Stomach smooth muscle (tissue), 2 donors: Measurements from ENCODE around the gene PPARA.

Source experiments
- H3K27ac ChIP-seq: one replicate; pipeline ENCODE4 v1.7.0; 2013; ENCODE audit warnings: mild to moderate bottlenecking, low read length, inconsistent platforms
- H3K27me3 ChIP-seq, 2 donors: one replicate each; pipeline ENCODE4 v1.7.0; 2013; ENCODE audit warnings: low read length in 2 of 2; ENCODE audit not compliant: insufficient read depth in 2 of 2, control insufficient read depth in 1 of 2
- H3K36me3 ChIP-seq, 2 donors: one replicate each; pipeline ENCODE4 v1.7.0; 2013; ENCODE audit warnings: low read length in 2 of 2; ENCODE audit not compliant: control insufficient read depth in 2 of 2, insufficient read depth in 2 of 2
- H3K4me1 ChIP-seq: one replicate; pipeline ENCODE4 v1.7.0; 2013; ENCODE audit warnings: low read length; ENCODE audit not compliant: control insufficient read depth, insufficient read depth
- H3K4me3 ChIP-seq, 2 donors: one replicate each; pipeline ENCODE4 v1.7.0; 2013; ENCODE audit warnings: low read length in 2 of 2
- H3K9ac ChIP-seq, 2 donors: one replicate each; pipeline ENCODE4 v1.7.0; 2013; ENCODE audit warnings: low read length in 2 of 2, mild to moderate bottlenecking in 1 of 2
- H3K9me3 ChIP-seq, 2 donors: one replicate each; pipeline ENCODE4 v1.7.0; 2013; ENCODE audit warnings: low read length in 2 of 2; ENCODE audit not compliant: control insufficient read depth in 2 of 2
- donor health status: healthy.
- donor health status: Pancreatic carcinoma.

The PPARA gene

DNA sequence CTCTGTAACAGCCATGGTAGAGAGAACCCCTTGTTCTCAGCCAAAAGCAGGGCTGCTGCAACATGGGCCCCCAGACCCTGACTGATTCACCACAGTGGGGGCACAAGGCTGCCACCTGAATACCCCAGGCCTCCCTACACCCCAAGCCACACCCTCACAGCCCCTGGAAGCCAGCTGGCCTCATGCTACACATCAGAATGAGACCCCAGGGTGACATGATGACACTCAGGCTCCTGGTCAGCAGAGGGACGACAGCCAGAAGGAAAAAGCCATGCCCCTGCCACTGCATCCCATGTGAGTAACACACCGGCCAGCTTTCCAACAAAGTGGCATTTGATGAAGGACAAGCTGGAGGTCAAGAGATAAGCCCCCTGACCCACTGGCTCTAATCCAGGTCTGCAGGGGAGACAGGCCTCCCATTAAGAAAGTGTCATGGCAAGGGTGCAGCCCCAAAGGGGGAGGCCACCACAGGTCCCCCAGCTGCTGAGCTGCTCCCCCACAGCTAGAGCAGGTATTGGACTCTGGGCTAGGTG, 97.2 kb downstream of the PPARA start:
- Histone ChIP-seq H3K36me3 (peaks cover 9% of the 10 kb centered on the region in 2 donors), H3K4me3 (no peak overlapping the region), H3K9me3 (no peaks in the 10 kb centered on the region), H3K9ac (no peak overlapping the region), H3K27ac (no peak overlapping the region), H3K4me1 (peaks cover 26% of the 10 kb centered on the region), H3K27me3 (no peaks in the 10 kb centered on the region)

DNA sequence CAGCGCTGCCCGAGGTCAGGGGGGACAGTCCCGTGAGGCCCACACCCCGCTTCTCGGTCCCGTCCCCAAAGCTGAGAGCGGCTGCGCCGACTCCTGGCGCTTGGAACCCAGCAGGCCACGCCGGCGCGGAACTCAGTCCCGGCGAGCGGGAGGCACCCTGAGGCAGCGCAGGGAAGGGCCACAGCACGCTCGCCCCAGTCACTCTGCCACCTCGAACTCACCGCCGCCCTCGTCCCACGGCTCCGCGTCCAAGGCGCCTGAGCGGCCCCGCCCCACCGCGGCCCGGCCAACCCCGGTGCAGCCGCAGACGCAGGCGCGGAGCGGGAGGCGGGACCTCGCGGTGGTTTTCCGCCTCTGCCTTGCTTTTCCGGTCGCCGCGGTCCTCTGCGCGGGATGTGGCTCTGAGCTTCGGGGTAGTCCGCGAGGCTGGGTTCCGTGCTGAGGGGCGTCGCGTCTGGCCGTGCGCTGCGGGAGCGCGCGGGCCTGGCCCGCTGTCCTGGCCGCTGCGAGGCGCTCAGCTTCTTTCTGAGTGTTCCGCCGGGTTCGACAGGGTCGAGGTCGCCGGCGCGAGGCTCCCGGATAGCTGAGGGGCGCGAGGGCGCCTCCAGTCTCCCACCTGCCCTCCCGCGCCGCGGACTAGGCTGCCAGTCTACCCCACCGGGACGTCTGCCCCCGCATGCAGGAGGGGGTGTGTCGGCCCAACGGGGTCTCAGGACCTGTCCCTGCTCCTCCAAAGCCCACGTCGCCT, 99.9 kb downstream of the PPARA start, which contains the start of gene CDPF1:
TSS of gene CDPF1 (minus strand) at position 259 of the 748 bp plus-strand sequence. CDS start 2,009 bp downstream, outside the sequence.
- Histone ChIP-seq H3K4me1 (peaks cover 25% of the 10 kb centered on the region), H3K27me3 (no peaks in the 10 kb centered on the region), H3K9me3 (no peaks in the 10 kb centered on the region), H3K36me3 (peaks cover 0 to 2% of the 10 kb centered on the region in 2 donors), H3K27ac (peak within 1 kb of the TSS; percentile 73), H3K9ac (peak within 1 kb of the TSS; percentile 87 to 90), H3K4me3 (peak within 1 kb of the TSS; percentile 82 to 85)

DNA sequence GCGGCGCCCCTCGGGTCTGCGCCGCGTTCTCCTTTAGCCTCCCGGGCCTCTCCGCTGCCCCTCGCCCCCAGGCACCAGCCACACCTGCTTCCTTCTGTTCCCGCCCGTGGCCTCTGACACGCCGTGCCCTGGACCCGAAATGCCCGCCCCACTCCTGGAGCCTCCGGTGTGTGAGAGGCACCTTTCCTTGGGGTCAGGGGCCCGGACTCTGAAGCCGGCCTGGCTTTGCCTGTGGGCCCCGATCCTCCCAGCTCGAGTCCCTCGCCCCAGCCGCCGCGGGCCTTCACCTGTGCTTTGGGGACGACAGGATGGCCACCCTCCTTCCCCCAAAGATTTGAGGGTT, 100.4 kb downstream of the PPARA start:
- H3K27ac ChIP-seq, result peak overlapping the region; percentile 73
- H3K9me3 ChIP-seq, result no peaks in the 10 kb centered on the region
- H3K27me3 ChIP-seq, result no peaks in the 10 kb centered on the region

DNA sequence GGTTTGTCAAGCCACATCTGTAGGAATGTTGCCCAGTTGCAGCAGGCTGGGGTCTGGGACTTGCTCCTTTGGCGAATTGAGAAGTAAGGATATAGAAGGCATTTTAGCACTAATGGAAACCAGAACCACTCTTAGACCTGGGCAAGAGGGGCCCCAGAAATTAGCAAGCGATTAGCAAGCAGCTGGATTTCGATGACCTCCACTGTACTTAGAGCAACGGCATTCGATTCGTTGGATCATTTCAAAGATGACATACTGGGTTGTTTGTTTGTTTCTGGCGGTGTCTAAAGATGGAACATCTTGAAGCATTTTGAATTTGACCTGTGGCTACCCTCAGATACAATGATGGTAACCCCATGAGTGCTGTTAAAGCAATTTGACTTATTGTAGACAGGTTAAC, 100.9 kb downstream of the PPARA start:
- Histone ChIP-seq H3K27me3 (no peaks in the 10 kb centered on the region), H3K9me3 (no peaks in the 10 kb centered on the region), H3K4me1 (peaks cover 17% of the 10 kb centered on the region), H3K27ac (no peak overlapping the region), H3K4me3 (peak overlapping the region; percentile 82 to 85), H3K36me3 (peaks cover 0 to 2% of the 10 kb centered on the region in 2 donors), H3K9ac (peak overlapping the region in 1 of 2 donors; percentile 87)

More for the DNA sequence above, 100.4 kb downstream of the PPARA start:
- peak overlapping the region; percentile 84 to 87 for H3K9ac ChIP-seq
- peak overlapping the region; percentile 82 to 85 for H3K4me3 ChIP-seq
- peaks cover 0 to 2% of the 10 kb centered on the region in 2 donors for H3K36me3 ChIP-seq
- peaks cover 20% of the 10 kb centered on the region for H3K4me1 ChIP-seq

DNA sequence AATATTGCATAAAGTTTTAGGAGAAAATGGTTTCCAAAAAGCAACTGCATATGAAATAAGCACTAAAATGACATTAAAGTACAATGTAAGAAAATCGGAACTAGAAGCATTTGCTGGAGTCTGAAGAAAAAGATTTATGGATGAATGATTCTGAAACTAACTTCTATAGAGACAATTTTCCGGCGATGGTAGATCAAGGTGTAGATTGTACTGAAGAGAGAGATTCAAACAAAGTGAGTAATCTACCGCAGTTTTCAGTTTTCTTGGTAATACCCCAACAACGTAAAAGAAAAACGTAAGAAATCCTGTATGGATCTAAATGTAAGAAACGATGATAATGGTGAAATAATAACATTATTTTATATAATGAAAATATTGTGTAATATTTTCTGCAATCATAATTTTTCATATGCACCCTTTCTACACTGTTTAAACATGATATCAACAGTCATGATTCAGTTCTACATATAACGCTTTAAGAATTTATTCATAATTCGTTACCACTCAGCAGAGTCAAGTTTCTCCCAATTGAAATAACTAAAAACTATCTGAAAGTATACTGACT, 101.6 kb downstream of the PPARA start:
- H3K9ac ChIP-seq, result no peak overlapping the region
- H3K4me1 ChIP-seq, result peaks cover 17% of the 10 kb centered on the region
- H3K4me3 ChIP-seq, result no peak overlapping the region
- H3K27me3 ChIP-seq, result no peaks in the 10 kb centered on the region
- no peaks in the 10 kb centered on the region for H3K9me3 ChIP-seq
- no peak overlapping the region for H3K27ac ChIP-seq
- no peaks in the 10 kb centered on the region for H3K36me3 ChIP-seq

DNA sequence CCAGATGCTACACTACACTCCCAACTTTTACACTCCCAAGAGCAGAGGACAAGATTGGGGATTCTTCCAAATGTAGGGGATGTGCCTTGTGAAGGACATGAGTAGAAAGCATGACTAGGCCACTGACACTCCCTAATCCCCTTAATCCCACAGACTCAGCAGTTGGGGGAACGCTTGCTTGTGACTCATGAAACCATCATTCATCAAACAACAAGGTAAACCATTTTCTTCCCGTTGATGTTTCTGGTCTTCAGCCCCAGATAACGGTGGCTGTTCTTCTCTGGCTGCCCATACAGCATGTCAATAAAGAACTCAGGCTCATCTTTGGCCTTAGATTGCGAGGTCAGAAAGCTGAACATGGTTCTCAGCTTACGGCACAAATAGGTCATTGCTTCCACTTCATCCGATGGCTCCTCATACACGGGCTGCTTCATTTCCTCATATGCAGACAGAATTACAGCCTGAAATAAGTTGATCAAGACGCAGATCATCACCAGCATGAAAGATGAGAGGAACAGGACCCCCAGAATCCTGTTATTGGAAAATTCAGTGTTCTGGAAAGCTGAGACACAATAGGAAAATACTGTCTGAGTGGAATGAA, 106.1 kb downstream of the PPARA start:
- Histone ChIP-seq H3K27me3 (no peaks in the 10 kb centered on the region), H3K4me1 (no peaks in the 10 kb centered on the region), H3K36me3 (no peaks in the 10 kb centered on the region), H3K9me3 (no peaks in the 10 kb centered on the region), H3K27ac (no peak overlapping the region), H3K9ac (no peak overlapping the region), H3K4me3 (no peak overlapping the region)

DNA sequence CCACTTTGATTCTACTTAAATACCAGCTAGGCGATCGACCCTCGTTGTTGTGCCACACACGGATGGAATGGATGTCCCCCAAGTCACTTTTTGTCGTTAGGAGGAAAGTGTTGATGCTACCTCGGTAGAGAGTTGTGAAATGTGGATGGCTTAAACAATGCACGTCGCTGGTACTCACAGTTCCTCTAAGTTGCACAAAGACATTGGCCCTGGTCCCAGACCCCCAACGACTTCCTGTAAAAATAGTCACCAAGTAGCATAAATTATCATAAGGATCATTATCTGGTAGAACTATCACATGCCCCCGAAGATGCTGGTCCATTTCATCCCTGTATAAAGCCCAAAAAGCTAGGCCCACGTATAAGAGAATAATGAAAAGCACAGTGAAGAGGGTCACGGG, 109.0 kb downstream of the PPARA start:
- H3K4me1 ChIP-seq, result peaks cover 8% of the 10 kb centered on the region
- no peaks in the 10 kb centered on the region for H3K36me3 ChIP-seq
- H3K27me3 ChIP-seq, result no peaks in the 10 kb centered on the region
- H3K27ac ChIP-seq, result no peak overlapping the region
- H3K9ac ChIP-seq, result no peak overlapping the region
- H3K9me3 ChIP-seq, result no peaks in the 10 kb centered on the region
- H3K4me3 ChIP-seq, result no peak overlapping the region

DNA sequence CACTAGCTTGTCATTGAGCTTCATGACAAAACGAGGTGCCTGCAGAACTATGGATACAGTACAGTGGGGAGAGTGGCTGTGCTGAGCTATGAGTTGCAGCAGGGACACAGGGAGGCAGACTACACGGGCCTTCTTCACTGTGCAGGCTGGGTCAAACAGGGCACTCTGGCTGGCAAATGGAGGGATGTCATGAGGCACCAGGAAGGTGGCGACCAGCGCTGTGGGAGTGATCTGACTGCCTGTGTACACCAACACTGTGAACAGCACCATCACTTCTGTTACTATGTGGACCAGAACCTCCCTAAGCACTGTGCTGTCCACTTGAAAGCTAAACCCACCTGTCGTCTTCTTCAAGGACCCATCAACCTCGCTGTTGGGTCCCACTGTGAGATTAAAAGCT, 109.7 kb downstream of the PPARA start:
- Histone ChIP-seq H3K27ac (no peak overlapping the region), H3K27me3 (no peaks in the 10 kb centered on the region), H3K9me3 (no peaks in the 10 kb centered on the region), H3K9ac (no peak overlapping the region), H3K4me3 (no peak overlapping the region), H3K4me1 (peaks cover 8% of the 10 kb centered on the region), H3K36me3 (no peaks in the 10 kb centered on the region)

DNA sequence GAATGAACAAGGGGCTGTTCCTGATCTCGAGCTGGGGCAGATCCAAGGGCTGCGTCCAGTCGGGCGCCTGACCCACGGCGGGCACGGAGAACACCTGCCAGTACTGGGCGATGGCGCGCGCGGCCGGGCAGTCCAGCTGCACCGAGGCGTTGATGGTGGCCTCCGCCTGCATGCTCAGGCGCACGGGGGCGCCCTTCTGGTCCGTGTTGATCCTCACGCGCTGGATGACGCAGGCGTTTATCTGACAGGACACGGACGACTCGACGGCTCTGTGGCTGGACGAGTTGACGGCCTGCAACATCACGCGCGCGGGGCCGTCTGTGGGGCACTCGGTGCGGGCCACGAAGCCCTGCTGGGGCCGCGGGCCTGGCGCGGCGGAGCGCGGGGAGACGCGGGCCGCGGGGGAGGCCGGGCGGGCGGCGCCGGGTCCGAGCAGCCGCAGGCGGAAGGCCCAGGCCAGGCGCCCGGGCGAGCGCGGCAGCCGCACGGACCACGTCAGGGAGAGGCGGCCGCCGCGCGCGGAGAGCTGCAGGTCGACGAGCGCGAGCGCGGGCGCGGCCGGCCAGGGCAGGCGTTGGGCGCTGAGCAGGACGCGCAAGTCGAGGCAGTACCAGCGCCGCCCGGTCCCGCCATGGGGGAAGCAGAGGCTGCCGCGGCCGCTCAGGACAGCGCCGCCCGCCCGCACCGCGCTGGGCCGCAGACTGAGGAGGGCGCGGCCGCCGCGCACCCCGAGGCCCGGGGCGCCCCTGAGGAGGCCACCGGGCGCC, 112.3 kb downstream of the PPARA start:
- Histone ChIP-seq H3K9ac (no peak overlapping the region), H3K36me3 (no peaks in the 10 kb centered on the region), H3K27ac (no peak overlapping the region), H3K4me1 (peaks cover 12% of the 10 kb centered on the region), H3K4me3 (peak overlapping the region in 1 of 2 donors; percentile 64), H3K27me3 (no peaks in the 10 kb centered on the region), H3K9me3 (no peaks in the 10 kb centered on the region)

DNA sequence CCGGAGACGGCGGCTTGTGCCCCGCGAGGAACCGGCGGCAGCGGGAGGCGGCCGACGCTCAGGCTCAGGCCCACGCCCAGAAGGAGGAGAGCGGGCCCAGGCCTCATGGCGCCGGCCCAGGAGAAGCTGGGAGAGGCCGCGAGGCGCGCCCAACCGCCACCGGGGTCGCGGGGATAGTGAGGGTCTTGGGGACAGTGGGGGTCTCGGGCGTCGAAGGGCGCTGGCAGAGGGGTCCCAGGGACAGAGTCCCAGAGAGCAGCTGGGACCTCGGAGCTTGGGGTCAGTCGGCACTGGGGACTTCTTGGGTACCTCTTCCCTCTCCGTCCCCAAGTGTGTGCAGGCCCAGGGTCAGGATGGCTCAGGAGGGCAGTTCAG, 112.9 kb downstream of the PPARA start, which contains the start of gene PKDREJ:
TSS of gene PKDREJ (minus strand) at position 128 of the 375 bp plus-strand sequence. CDS start at position 107, 21 bp downstream.
- H3K4me3 ChIP-seq, result peak within 1 kb of the TSS in 1 of 2 donors; percentile 64
- H3K27me3 ChIP-seq, result no peaks in the 10 kb centered on the region
- H3K36me3 ChIP-seq, result no peaks in the 10 kb centered on the region
- peaks cover 13% of the 10 kb centered on the region for H3K4me1 ChIP-seq
- no peaks in the 10 kb centered on the region for H3K9me3 ChIP-seq
- no peak within 1 kb of the TSS for H3K9ac ChIP-seq
- H3K27ac ChIP-seq, result no peak within 1 kb of the TSS
